Skeletal muscle tissue (tissue), 4 donors: ENCODE results near the gene KRTAP21-3. TPM values are rescaled to one million over a fixed set of nuclear protein-coding genes. Genes with fewer than 3 reads are reported as not detected.
"Not testable (repeated sequence)": the region's sequence is repeated elsewhere in the genome, so short reads cannot be mapped to it uniquely, and the experiment has no call there.

Experiments
- H3K27ac ChIP-seq: one replicate; pipeline ENCODE4 v1.7.0; 2013; ENCODE audit warnings: mild to moderate bottlenecking, low read depth, low read length, inconsistent platforms
- H3K27me3 ChIP-seq, 3 donors: one replicate each; pipeline ENCODE4 v1.7.0; 2013; ENCODE audit warnings: low read length in 3 of 3; ENCODE audit not compliant: control insufficient read depth in 3 of 3, insufficient read depth in 3 of 3
- H3K36me3 ChIP-seq, 3 donors: one replicate each; pipeline ENCODE4 v1.7.0; 2013; ENCODE audit warnings: low read length in 3 of 3; ENCODE audit not compliant: control insufficient read depth in 3 of 3, insufficient read depth in 3 of 3
- H3K4me1 ChIP-seq, 3 donors: one replicate each; pipeline ENCODE4 v1.7.0; 2013; ENCODE audit warnings: low read length in 3 of 3, mild to moderate bottlenecking in 3 of 3; ENCODE audit not compliant: control insufficient read depth in 3 of 3, insufficient read depth in 3 of 3
- H3K4me3 ChIP-seq, 3 donors: one replicate each; pipeline ENCODE4 v1.7.0; 2013; ENCODE audit warnings: low read length in 3 of 3
- H3K9ac ChIP-seq, 3 donors: one replicate each; pipeline ENCODE4 v1.7.0; 2013; ENCODE audit warnings: low read length in 3 of 3, mild to moderate bottlenecking in 3 of 3, moderate library complexity in 2 of 3, low read depth in 1 of 3
- H3K9me3 ChIP-seq, 3 donors: one replicate each; pipeline ENCODE4 v1.7.0; 2013; ENCODE audit warnings: low read length in 3 of 3; ENCODE audit not compliant: control insufficient read depth in 3 of 3
- total RNA-seq: library from RNA; depleted of rRNA; stranded (reverse); fragments of >200 nt; gene quantifications from one replicate; pipeline ENCODE4 v1.2.3, GENCODE V29; 2014
- donor health status: Osteomylitis.

The KRTAP21-3 gene, protein sequence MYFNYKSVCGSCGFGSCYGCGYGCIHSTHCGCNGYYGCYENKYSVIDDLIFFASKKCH
- not detected for total RNA-seq

DNA sequence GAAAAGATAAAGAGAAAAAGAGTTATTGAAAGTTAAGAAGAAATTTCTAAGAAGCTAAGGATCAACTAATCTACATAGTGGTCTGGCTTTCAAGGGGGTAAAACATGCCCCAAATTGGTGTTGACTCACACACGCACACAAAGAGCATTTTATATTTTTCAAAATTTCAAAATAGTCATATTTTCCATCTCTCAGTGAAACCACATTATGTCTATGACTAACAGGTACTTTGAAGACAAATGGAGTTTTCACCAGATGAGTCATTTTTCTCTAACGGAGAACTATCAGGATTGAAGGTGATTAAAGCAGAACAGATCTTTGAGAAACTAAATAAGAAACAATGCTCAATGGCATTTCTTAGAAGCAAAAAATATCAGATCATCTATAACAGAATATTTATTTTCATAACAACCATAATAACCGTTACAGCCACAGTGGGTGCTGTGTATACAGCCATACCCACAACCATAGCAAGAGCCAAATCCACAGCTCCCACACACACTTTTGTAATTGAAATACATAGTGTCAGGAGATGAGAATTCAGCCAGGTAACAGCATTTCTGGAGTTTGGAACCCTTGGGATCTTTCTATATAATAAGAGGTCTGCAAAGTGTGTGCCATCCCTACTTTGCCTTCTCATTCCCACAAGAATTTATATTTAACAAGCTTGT, at the start of gene KRTAP21-3:
Gene KRTAP21-3, minus strand, starts transcription at position 539 of the 671 bp plus-strand sequence. Its CDS starts 18 bp downstream, at position 521.
- Histone ChIP-seq H3K27ac (no peak within 1 kb of the TSS), H3K27me3 (no peaks in the 10 kb centered on the region), H3K4me1 (no peaks in the 10 kb centered on the region), H3K4me3 (no peak within 1 kb of the TSS), H3K36me3 (no peaks in the 10 kb centered on the region), H3K9ac (no peak within 1 kb of the TSS), H3K9me3 (no peaks in the 10 kb centered on the region)

DNA sequence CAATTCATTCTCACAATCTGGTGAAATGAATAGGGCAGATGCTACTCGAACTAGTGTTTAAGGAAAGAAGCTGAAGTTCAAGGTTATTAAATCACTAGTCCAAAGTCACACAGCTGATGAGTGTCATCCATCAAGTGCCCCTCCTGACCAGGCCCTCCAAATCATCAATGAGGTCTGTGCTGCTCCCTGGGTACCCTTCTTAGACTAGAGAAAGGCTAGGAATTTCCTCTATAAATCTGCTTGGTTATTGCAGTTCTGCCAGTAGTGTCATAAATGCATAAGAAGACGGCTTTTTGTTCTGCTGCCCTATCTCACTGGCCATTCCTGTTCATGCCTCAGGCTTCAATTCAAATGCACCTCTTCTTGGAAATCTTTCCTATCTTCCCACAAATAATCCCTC, 42.2 kb upstream of the KRTAP21-3 start:
- H3K9me3 ChIP-seq: no peaks in the 10 kb centered on the region
- no peaks in the 10 kb centered on the region for H3K27me3 ChIP-seq
- no peak overlapping the region for H3K9ac ChIP-seq
- no peak overlapping the region for H3K27ac ChIP-seq
- no peak overlapping the region for H3K4me3 ChIP-seq
- no peaks in the 10 kb centered on the region for H3K36me3 ChIP-seq
- no peaks in the 10 kb centered on the region for H3K4me1 ChIP-seq

DNA sequence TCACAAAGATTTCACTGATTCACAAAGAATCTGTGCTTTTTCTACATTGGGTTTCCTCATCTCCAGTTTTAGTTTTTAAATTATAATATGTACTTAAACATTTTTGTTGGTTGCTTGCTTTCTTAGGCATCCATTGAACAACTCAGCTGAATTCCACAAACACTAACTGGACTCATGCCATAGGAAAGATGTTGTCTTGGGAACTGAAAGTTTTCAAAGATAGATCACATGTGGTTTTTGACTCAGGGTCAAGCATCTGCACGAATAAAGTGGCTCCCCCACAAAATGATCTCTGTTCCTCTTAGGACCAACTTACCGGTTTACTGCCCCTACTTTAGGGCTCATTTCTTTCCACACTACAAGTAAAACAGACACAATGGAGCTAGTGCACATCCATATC, 39.7 kb upstream of the KRTAP21-3 start:
- Histone ChIP-seq H3K36me3 (no peaks in the 10 kb centered on the region), H3K9ac (no peak overlapping the region), H3K9me3 (peaks cover 0 to 2% (median 0%) of the 10 kb centered on the region in 3 donors), H3K27me3 (no peaks in the 10 kb centered on the region), H3K4me1 (no peaks in the 10 kb centered on the region), H3K27ac (no peak overlapping the region), H3K4me3 (no peak overlapping the region)

DNA sequence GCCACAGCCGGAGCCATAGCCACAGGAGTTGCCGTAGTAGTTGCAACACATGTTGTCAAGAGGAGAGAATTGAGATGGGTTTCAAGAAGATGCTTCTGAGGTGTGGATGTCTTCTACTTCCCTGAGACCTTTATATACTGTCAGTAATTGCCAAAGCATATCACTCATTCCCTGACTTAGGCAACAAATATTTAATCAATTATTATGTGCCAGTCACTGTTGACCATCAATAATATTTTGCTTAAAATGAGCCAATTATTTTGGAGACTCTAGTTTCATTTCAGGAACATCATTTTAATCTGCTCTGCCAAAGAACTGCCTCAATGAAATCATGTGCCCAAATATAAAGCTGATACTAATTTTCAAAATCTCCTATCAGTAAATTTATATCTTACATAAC, 36.8 kb upstream of the KRTAP21-3 start, which contains the start of gene KRTAP21-1:
Gene KRTAP21-1, minus strand, starts transcription at position 101 of the 400 bp plus-strand sequence. Its CDS starts 50 bp downstream, at position 51.
- H3K36me3 ChIP-seq, H3K9ac ChIP-seq, H3K27ac ChIP-seq, H3K9me3 ChIP-seq, H3K4me1 ChIP-seq, H3K4me3 ChIP-seq, H3K27me3 ChIP-seq: not testable (repeated sequence)

DNA sequence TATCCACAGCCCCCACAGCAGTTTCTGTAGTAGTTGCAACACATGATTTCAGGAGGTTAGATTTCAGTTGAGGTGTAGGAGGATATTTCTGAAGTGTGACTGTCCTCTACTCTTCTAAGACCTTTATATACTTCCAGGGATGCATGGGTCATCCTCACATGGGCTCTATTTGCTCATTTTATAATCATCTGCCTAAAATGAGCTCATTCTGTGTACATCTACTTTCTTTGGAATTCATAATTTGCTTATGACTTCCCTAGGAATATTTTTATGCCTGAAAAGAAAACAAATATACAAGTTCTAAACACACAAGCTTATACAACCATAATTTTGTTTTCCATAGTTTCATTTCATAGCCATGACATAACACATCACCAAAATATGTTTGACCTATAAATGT, 28.6 kb upstream of the KRTAP21-3 start, which contains the start of gene KRTAP21-2:
Gene KRTAP21-2, minus strand, starts transcription at position 101 of the 400 bp plus-strand sequence. Its CDS starts 57 bp downstream, at position 44.
- no peak within 1 kb of the TSS for H3K27ac ChIP-seq
- H3K4me1 ChIP-seq: no peaks in the 10 kb centered on the region
- H3K36me3 ChIP-seq: no peaks in the 10 kb centered on the region
- H3K4me3 ChIP-seq: no peak within 1 kb of the TSS
- H3K27me3 ChIP-seq: no peaks in the 10 kb centered on the region
- no peak within 1 kb of the TSS for H3K9ac ChIP-seq
- H3K9me3 ChIP-seq: no peaks in the 10 kb centered on the region

DNA sequence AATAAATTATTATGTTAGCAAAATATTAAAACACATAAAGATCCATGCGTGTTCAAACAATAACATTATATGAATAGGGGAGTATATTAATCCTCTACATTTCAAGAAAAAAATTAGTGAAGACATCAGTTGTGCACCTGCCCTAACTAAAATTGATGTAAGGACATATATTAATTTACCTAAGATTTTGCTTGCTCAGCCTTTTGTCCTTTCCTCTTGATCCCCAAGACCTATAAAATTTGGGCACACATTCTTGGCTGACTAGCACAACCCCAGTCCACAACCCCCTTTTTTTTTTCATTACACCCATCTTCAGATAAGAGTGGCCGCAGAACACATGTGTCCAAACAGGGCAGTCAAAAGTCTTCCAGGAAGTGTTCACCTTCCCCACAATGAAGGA, 21.9 kb upstream of the KRTAP21-3 start:
- H3K27me3 ChIP-seq: no peaks in the 10 kb centered on the region
- H3K9ac ChIP-seq: no peak overlapping the region
- H3K4me1 ChIP-seq: no peaks in the 10 kb centered on the region
- H3K4me3 ChIP-seq: no peak overlapping the region
- H3K36me3 ChIP-seq: no peaks in the 10 kb centered on the region
- H3K27ac ChIP-seq: no peak overlapping the region
- H3K9me3 ChIP-seq: no peaks in the 10 kb centered on the region

DNA sequence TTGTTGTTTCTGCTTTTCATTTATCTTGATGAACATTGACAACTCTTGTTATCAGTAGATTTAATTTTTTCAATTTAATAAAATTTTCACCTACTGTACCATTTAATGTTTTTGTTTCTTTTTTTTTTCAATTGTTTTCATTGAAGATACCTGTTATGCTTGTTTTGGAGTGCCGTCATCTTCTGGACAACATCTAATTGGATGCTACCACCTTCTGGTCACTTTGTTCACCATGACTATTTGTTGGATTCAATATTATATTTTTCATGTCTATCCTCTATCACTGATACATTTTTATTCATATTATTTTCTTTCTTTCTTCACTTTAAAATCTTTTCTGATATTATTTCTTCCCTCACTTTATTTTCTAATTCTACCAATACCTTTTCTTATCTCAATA, 14.4 kb upstream of the KRTAP21-3 start:
- Histone ChIP-seq H3K9ac (no peak overlapping the region), H3K27ac (no peak overlapping the region), H3K36me3 (no peaks in the 10 kb centered on the region), H3K4me3 (no peak overlapping the region), H3K4me1 (no peaks in the 10 kb centered on the region), H3K27me3 (no peaks in the 10 kb centered on the region), H3K9me3 (no peaks in the 10 kb centered on the region)

DNA sequence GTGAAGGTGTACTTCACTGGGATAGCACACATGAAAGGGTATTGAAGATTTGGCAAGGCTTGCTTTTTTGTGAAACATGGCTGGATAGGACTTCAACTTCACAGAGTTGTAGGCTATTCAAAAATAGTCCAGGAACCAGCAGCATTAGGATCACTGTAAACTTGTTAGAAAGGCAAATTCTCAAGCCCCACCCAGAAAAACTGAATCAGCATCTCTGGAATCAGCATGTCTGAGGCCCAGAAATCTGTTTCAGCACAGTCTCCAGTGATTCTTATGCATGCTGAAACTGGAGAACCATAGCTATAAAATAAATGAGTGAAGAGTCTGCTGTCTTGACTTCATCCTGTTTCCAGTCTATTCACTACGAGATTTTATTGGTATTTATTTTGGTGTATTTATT, 8.1 kb upstream of the KRTAP21-3 start:
- no peaks in the 10 kb centered on the region for H3K4me1 ChIP-seq
- H3K36me3 ChIP-seq: no peaks in the 10 kb centered on the region

DNA sequence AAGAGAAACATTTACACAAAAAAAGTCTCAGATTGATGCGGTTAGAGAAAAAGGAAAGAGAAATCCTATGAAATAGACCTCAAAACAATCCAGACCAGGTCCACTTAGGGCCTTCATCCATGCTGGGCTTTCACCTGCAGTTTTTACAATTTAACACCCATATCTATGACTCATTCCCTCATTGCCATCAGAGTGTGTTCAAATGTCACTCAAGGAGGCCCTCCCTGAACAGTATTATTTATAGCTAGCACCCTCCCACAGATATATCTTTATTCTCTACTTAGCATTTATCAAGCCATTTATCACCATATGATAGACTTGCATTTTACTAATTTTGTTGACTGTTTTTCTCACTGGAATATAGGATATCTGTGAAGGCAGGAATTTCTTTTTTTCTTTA, 824 bp upstream of the KRTAP21-3 start:
- Histone ChIP-seq H3K4me1 (no peaks in the 10 kb centered on the region), H3K27me3 (no peaks in the 10 kb centered on the region), H3K27ac (no peak overlapping the region), H3K9ac (no peak overlapping the region), H3K4me3 (no peak overlapping the region), H3K9me3 (no peaks in the 10 kb centered on the region), H3K36me3 (no peaks in the 10 kb centered on the region)

More for the DNA sequence above, 8.1 kb upstream of the KRTAP21-3 start:
- H3K4me3 ChIP-seq: no peak overlapping the region
- no peaks in the 10 kb centered on the region for H3K9me3 ChIP-seq
- H3K27ac ChIP-seq: no peak overlapping the region
- no peak overlapping the region for H3K9ac ChIP-seq
- no peaks in the 10 kb centered on the region for H3K27me3 ChIP-seq

DNA sequence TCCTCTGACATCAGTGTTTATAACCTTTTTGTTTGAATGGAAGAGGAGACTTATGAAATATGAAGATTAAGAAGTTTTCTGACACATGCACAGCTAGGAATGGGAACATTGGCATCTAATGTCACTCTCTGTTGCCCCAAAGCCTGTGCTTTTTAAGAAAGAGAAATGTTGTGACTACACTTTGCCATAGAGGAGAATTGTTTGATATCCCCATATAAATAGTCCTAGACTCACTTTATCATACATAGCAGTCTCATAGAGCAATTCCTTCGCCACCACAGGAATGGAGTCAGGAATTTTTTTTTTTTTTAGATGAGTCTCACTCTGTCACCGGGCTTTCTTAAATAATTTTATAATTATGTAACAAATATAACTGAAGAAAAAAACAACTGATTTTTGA, 1.5 kb downstream of the KRTAP21-3 start:
- no peaks in the 10 kb centered on the region for H3K36me3 ChIP-seq
- H3K4me3 ChIP-seq: no peak overlapping the region
- H3K9ac ChIP-seq: no peak overlapping the region
- no peaks in the 10 kb centered on the region for H3K4me1 ChIP-seq
- no peak overlapping the region for H3K27ac ChIP-seq
- no peaks in the 10 kb centered on the region for H3K9me3 ChIP-seq
- no peaks in the 10 kb centered on the region for H3K27me3 ChIP-seq
